Smooth muscle cell (in vitro differentiated cells): ENCODE results near the gene EIF1B. TPM values are rescaled to one million over a fixed set of nuclear protein-coding genes. Genes with fewer than 3 reads are reported as not detected.

Experiments
- DNase-seq: peaks from one replicate; lab custom pipeline; 2025; ENCODE audit not compliant: unreplicated experiment; lab: John Stamatoyannopoulos, UW
- H2AFZ ChIP-seq: fragments of 200-600 bp; sonication (generic); 2 replicates; pipeline ENCODE4 v1.6.0; 2016; ENCODE audit warnings: antibody characterized with exemption, low read depth, mild to moderate bottlenecking
- H3F3A ChIP-seq: fragments of 200-600 bp; sonication (generic); 2 replicates; pipeline ENCODE4 v1.6.0; 2017; ENCODE audit warnings: antibody characterized with exemption, low read depth
- H3K27ac ChIP-seq: fragments of 200-600 bp; sonication (generic); 2 replicates; pipeline ENCODE4 v1.5.1; 2016; ENCODE audit warnings: low read depth, mild to moderate bottlenecking
- H3K27me3 ChIP-seq: fragments of 200-600 bp; sonication (generic); 2 replicates; pipeline ENCODE4 v1.6.1; 2016; ENCODE audit warnings: low read depth, mild to moderate bottlenecking
- H3K36me3 ChIP-seq: fragments of 200-600 bp; sonication (generic); 2 replicates; pipeline ENCODE4 v1.5.1; 2016; ENCODE audit warnings: low read depth
- H3K4me1 ChIP-seq: fragments of 200-600 bp; sonication (generic); 2 replicates; pipeline ENCODE4 v1.5.1; 2016; ENCODE audit warnings: low read depth
- H3K4me2 ChIP-seq: fragments of 200-600 bp; sonication (generic); 2 replicates; pipeline ENCODE4 v1.6.0; 2016; ENCODE audit warnings: mild to moderate bottlenecking
- H3K4me3 ChIP-seq: fragments of 200-600 bp; sonication (generic); 2 replicates; pipeline ENCODE4 v1.5.1; 2016; ENCODE audit warnings: mild to moderate bottlenecking
- H3K79me2 ChIP-seq: fragments of 200-600 bp; sonication (generic); 2 replicates; pipeline ENCODE4 v1.6.0; 2016; ENCODE audit warnings: low read depth, mild to moderate bottlenecking
- H3K9ac ChIP-seq: fragments of 200-600 bp; sonication (generic); 2 replicates; pipeline ENCODE4 v1.6.0; 2016; ENCODE audit warnings: low read depth
- H3K9me3 ChIP-seq: fragments of 200-600 bp; sonication (generic); replicated peaks from 2 replicates; pipeline ENCODE4 v1.5.1; 2016; ENCODE audit warnings: low read depth
- H4K20me1 ChIP-seq: fragments of 200-600 bp; sonication (generic); 2 replicates; pipeline ENCODE4 v1.6.0; 2016; ENCODE audit warnings: low read depth
- CTCF ChIP-seq: fragments of 200-600 bp; sonication (generic); IDR thresholded peaks from 2 replicates; pipeline ENCODE4 v1.5.1; 2017; ENCODE audit warnings: borderline replicate concordance, mild to moderate bottlenecking, antibody characterized with exemption; ENCODE audit not compliant: insufficient read depth, poor library complexity, severe bottlenecking
- WGBS: methylation state at CpG from one replicate; pipeline ENCODE4 v1.1.7; 2016; ENCODE audit warnings: low lambda C conversion rate; 5-methylcytosine and 5-hydroxymethylcytosine counted together
- polyA plus RNA-seq: library from polyadenylated mRNA; unstranded; fragments of >200 nt; fragmentation: Nextera tagmentation; extraction: Ambion mirVana; gene quantifications from 2 replicates; pipeline ENCODE4 v1.2.1, GENCODE V29; 2016
- total RNA-seq: library from RNA; depleted of rRNA; stranded (reverse); fragments of >200 nt; gene quantifications from 2 replicates; pipeline ENCODE4 v1.2.3, GENCODE V29; 2014

The EIF1B gene
- total and polyA plus RNA-seq, 2 experiments from 2014 or later, result 46.8 to 87.7 TPM

GRCh38 chr3:40323946-40324345 lies 14.4 kb downstream of the EIF1B start:
- no peak for TF ChIP-seq CTCF
- no peaks in the 10 kb centered on the region for H3K79me2 ChIP-seq
- no peak overlapping the region for H3K4me3 ChIP-seq
- H3K4me2 ChIP-seq, result no peak overlapping the region
- H4K20me1 ChIP-seq, result no peaks in the 10 kb centered on the region
- no peaks in the 10 kb centered on the region for H3K36me3 ChIP-seq
- no peak overlapping the region for H3K9ac ChIP-seq
- no peak overlapping the region for H2AFZ ChIP-seq
- H3K4me1 ChIP-seq, result peaks cover 3% of the 10 kb centered on the region
- H3F3A ChIP-seq, result peaks cover 3% of the 10 kb centered on the region
- 76% methylated on average over 5 of the region's 5 CpGs for WGBS
- no peak for DNase-seq
- H3K27ac ChIP-seq, result no peak overlapping the region
- H3K9me3 ChIP-seq, result no peaks in the 10 kb centered on the region
- no peaks in the 10 kb centered on the region for H3K27me3 ChIP-seq

GRCh38 chr3:40324621-40325020 lies 15.1 kb downstream of the EIF1B start:
- Histone ChIP-seq H3K9ac (no peak overlapping the region), H4K20me1 (no peaks in the 10 kb centered on the region), H3K4me2 (no peak overlapping the region), H3K79me2 (no peaks in the 10 kb centered on the region), H3K27ac (no peak overlapping the region), H2AFZ (no peak overlapping the region), H3K27me3 (no peaks in the 10 kb centered on the region), H3F3A (peaks cover 3% of the 10 kb centered on the region), H3K4me1 (peaks cover 3% of the 10 kb centered on the region), H3K9me3 (no peaks in the 10 kb centered on the region), H3K4me3 (no peak overlapping the region), H3K36me3 (no peaks in the 10 kb centered on the region)
- WGBS, result 78% methylated on average over 4 of the region's 4 CpGs
- TF ChIP-seq CTCF, result no peak
- no peak for DNase-seq

GRCh38 chr3:40325465-40325864 lies 16.0 kb downstream of the EIF1B start:
- Histone ChIP-seq H3K27me3 (no peaks in the 10 kb centered on the region), H2AFZ (no peak overlapping the region), H3K27ac (no peak overlapping the region), H3K4me2 (no peak overlapping the region), H4K20me1 (no peaks in the 10 kb centered on the region), H3K4me1 (peaks cover 3% of the 10 kb centered on the region), H3K9ac (no peak overlapping the region), H3F3A (peaks cover 3% of the 10 kb centered on the region), H3K4me3 (no peak overlapping the region), H3K79me2 (no peaks in the 10 kb centered on the region), H3K9me3 (no peaks in the 10 kb centered on the region), H3K36me3 (no peaks in the 10 kb centered on the region)
- DNase-seq, result no peak
- no peak for TF ChIP-seq CTCF

GRCh38 chr3:40328374-40328773 lies 18.9 kb downstream of the EIF1B start:
- TF ChIP-seq CTCF, result no peak
- no peaks in the 10 kb centered on the region for H3K79me2 ChIP-seq
- H3F3A ChIP-seq, result peaks cover 3% of the 10 kb centered on the region
- no peaks in the 10 kb centered on the region for H3K27me3 ChIP-seq
- no peaks in the 10 kb centered on the region for H3K36me3 ChIP-seq
- no peak overlapping the region for H3K4me2 ChIP-seq
- no peak for DNase-seq
- H3K9me3 ChIP-seq, result no peaks in the 10 kb centered on the region
- peak overlapping the region; percentile 28 for H2AFZ ChIP-seq
- 29% methylated on average over 5 of the region's 5 CpGs for WGBS
- H3K4me3 ChIP-seq, result no peak overlapping the region
- H4K20me1 ChIP-seq, result no peaks in the 10 kb centered on the region
- no peak overlapping the region for H3K27ac ChIP-seq
- H3K4me1 ChIP-seq, result peaks cover 3% of the 10 kb centered on the region
- no peak overlapping the region for H3K9ac ChIP-seq
